C4-2B (cell line): ENCODE results near the gene IQGAP2.

ENCODE experiments used
- ZFX ChIP-seq: fragments of 450-650 bp; IDR thresholded peaks from 2 replicates; pipeline ENCODE4 v1.6.1; 2017
- TF ChIP-seq, protein P1 (sequence below): fragments of 450-650 bp; conservative IDR thresholded peaks from 2 replicates; pipeline ENCODE4 v1.5.1; 2017; ENCODE audit warnings: mild to moderate bottlenecking

GRCh38 chr5:76487821-76488220 is 84.7 kb downstream of the IQGAP2 start:
- TF ChIP-seq, protein P1, sequence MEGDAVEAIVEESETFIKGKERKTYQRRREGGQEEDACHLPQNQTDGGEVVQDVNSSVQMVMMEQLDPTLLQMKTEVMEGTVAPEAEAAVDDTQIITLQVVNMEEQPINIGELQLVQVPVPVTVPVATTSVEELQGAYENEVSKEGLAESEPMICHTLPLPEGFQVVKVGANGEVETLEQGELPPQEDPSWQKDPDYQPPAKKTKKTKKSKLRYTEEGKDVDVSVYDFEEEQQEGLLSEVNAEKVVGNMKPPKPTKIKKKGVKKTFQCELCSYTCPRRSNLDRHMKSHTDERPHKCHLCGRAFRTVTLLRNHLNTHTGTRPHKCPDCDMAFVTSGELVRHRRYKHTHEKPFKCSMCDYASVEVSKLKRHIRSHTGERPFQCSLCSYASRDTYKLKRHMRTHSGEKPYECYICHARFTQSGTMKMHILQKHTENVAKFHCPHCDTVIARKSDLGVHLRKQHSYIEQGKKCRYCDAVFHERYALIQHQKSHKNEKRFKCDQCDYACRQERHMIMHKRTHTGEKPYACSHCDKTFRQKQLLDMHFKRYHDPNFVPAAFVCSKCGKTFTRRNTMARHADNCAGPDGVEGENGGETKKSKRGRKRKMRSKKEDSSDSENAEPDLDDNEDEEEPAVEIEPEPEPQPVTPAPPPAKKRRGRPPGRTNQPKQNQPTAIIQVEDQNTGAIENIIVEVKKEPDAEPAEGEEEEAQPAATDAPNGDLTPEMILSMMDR, result no peak
- no peak for TF ChIP-seq ZFX
